GM12891 (cell line): ENCODE measurements around the gene F8.

ENCODE experiments used
- DNase-seq: peaks from one replicate; pipeline ENCODE4 v3.0.0; 2011; ENCODE audit warnings: low spot score; ENCODE audit not compliant: insufficient read length
- FAIRE-seq: peaks from 2 replicates; lab custom pipeline; 2011; peaks lifted over from hg19 to GRCh38; lab: Jason Lieb, UNC
- PAX5 ChIP-seq: IDR thresholded peaks from 2 replicates; pipeline ENCODE4 v1.6.1; 2011; ENCODE audit warnings: low read length, moderate library complexity, mild to moderate bottlenecking; ENCODE audit not compliant: insufficient read depth, severe bottlenecking
- POLR2A ChIP-seq: IDR thresholded peaks from 2 replicates; pipeline ENCODE4 v1.6.1; 2011; ENCODE audit warnings: low read depth, low read length, control low read depth
- POLR2AphosphoS5 ChIP-seq: IDR thresholded peaks from 2 replicates; pipeline ENCODE4 v1.6.1; 2011; ENCODE audit warnings: low read depth, low read length, control low read depth
- POU2F2 ChIP-seq: IDR thresholded peaks from 2 replicates; pipeline ENCODE4 v1.6.1; 2011; ENCODE audit warnings: low read depth, mild to moderate bottlenecking, control low read depth, low read length, moderate library complexity
- SPI1 ChIP-seq: IDR thresholded peaks from 2 replicates; pipeline ENCODE4 v1.6.1; 2011; ENCODE audit warnings: low read depth, low read length, control low read depth
- TAF1 ChIP-seq: IDR thresholded peaks from 2 replicates; pipeline ENCODE4 v1.6.1; 2011; ENCODE audit warnings: low read depth, low read length, control low read depth

Gene F8

DNA sequence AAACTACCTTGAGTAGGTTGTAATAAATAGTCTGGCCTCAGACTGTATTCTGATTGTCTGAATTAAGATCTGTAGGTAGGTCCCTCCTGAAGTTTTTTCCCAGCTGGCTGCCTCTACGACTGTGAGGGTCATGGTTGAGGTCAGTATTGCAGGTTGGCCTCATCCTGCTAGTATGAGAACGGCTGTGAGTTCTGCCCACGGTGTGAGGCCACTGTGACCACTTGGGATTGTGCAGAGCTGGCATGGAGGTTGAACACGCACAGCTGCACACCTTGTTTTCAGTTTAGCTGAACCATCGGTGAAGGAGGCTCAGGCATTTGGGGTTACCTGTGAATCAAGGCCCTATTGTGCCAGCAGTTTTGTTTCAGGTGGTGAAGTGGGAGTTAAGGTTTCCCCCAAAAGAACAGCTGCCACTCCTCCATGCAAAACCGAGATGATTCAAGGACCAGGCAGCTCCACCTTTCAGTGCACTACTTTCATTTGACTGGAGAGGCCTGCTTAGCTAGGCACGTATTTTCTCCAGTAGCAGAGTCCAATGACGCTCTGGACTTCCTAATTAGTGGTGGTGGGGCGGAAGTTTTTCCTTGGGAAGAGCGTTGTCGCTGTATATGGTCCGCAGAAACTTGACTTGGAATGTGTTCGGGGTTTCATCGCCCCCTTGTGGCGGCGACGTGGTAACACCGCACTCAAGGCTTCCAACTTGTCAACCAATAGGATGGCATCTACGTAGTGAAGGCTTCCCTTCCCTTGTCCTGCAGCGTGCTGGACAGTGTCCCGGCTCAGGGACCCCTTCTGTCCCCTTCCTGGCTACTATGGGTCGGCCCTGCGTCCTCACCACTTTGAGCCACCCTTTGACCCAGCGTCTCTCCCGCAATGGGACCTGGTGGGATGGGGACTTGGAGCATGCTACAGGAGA is 34.6 kb upstream of the F8 start:
- no peak for DNase-seq
- TF ChIP-seq POU2F2 (no peak), POLR2A (no peak), POLR2AphosphoS5 (no peak), TAF1 (no peak), SPI1 (no peak), PAX5 (no peak)
- peak; percentile 97 for FAIRE-seq

DNA sequence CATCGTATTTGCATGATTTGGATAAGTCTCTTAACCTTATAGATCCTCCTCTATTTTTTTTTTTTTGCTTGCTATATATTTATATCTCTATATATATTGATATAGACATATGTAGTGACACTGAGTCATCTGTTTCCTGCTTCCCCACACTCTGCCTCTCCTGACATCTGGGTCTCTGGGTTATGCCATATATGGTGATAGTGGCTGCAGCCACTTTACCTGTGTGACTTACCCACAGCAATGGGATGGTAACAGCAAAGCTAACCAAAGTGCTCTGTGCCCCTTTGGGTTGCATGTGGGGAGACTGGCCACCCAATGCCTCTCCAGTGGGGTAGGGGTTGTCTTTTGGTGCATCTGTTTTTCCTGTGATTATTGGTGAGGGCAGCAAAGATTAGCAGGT is 33.9 kb upstream of the F8 start:
- DNase-seq (no peak), FAIRE-seq (peak; percentile 81)
- TF ChIP-seq POLR2A (no peak), TAF1 (no peak), SPI1 (no peak), PAX5 (no peak), POLR2AphosphoS5 (no peak), POU2F2 (no peak)

DNA sequence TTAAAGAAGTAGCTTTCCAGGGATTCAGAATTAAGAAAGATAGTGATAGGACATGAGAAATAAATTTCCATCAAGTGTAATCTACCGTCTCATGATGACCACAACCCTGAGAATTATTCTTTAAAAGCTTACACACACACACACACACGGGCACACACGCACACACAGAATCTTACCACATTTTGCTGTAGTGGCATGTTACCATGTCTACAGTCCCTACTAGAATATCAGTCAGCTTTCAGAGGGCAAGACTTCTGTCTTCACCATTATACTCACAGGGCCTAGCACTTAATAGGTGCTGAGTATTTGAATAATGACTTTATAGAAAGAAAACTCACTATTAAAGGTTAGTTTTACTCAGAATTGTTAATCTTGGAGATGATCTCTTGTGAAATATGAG is 33.0 kb upstream of the F8 start:
- TF ChIP-seq TAF1 (no peak), PAX5 (no peak), POLR2A (no peak), POLR2AphosphoS5 (no peak), SPI1 (no peak), POU2F2 (no peak)
- peak; percentile 73 for FAIRE-seq
- no peak for DNase-seq

DNA sequence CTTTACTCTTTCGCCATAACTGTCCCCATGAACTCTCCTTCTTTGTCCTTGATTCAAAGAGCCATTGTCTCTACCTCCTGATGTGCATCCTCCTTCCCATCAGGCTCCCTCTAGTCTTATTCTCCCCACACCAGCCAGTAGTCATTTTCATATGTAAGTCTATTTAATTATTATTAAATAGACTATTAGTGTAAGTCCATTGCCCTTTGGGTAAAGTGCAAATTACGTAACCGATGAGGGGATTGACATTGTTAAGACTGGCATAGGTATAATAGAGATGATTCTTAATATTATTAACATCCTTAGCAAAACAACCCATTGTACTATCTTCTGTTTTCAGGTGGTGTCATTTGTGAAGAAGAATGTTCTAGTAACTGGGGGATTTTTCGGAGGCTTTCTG is 31.7 kb upstream of the F8 start:
- FAIRE-seq (no peak), DNase-seq (no peak)
- no peak for TF ChIP-seq PAX5
- no peak for TF ChIP-seq POU2F2
- TF ChIP-seq POLR2AphosphoS5 = no peak

DNA sequence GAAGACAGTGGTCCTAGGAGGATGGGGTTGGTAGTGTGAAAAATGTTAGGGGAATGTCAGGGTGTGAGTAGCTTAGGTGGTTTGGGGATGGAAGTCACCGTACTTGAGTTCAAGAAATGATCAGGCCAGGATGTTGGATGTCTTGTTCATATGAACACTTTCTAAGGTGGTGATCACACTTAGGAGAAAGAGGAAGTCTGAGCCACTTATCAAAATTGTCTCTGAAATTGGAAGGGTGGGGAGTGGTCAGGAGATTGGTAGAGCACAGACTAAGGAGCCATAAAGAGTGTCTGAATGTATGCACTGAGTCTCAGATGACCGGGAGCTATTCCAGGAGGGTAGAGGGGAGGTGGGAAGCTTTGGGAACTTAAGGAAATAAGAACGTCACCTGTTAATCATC is 31.1 kb upstream of the F8 start:
- no peak for FAIRE-seq
- no peak for TF ChIP-seq PAX5
- TF ChIP-seq SPI1 = peak; percentile 59
- no peak for DNase-seq

DNA sequence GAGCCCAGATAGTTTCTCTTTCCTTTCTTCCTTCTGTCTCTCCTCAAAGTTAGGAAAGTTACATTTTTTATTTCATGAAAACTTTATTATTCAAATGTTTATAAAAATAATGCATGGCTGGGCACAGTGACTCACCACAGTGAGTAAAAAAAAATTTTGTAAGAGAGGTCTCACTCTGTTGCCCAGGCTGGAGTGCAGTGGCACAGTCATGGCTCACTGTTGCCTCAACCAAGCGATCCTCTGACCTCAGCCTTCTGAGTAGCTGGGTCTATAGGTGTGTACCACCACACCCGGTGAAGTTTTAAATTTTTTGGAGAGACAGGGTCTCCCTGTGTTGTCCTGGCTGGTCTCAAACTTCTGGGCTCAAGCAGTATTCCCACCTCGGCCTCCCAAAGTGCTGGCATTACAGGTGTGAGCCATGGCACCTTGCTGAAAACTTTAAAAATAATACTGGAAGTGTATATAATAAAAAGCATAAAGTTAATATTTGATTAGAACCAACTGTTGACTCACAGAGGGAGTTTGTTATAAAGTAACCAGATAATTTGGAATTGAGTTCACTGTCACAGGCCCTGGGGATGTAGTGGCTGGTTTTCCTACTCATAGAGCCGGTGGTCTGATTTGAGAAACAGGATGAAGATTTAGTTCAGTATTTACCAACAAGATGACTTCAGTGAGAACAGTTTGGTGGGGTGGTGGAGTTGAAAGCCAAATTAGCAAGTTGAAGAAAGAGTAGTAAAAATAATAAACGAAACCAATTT is 30.4 kb upstream of the F8 start:
- FAIRE-seq (no peak), DNase-seq (no peak)
- TF ChIP-seq SPI1 (no peak), POU2F2 (no peak), POLR2AphosphoS5 (no peak), TAF1 (no peak), PAX5 (no peak), POLR2A (no peak)

DNA sequence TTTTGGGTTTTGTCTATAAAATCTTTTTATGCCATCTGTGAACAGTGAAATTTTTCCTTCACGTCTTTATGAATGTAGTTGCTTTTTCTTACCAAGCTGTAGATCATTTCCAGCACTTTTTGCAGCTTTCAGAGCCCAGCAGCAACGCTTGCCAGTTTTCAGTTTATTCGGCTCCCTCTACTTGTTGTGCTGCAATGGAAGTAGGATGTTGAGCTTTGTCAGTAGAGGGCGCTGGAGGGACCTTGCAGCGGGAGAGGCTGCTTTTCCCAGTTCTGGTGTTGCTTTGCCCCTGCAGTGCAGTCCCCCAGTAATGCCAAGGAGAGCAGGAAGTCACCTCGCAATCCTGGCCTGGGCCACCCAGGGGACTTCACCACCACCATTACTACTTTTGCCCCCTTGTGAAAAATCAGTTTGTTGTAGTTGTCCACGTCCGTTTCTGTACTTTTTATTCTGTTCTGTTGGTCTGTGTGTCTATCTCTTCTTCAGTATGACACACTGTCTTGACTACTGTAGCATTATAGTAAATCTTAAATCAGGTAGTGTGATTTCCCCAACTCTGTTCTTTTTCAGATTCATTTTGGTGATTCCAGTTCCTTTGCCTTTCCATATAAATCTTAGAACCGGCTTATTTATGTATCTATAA is 26.6 kb upstream of the F8 start:
- FAIRE-seq (peak; percentile 78), DNase-seq (no peak)

DNA sequence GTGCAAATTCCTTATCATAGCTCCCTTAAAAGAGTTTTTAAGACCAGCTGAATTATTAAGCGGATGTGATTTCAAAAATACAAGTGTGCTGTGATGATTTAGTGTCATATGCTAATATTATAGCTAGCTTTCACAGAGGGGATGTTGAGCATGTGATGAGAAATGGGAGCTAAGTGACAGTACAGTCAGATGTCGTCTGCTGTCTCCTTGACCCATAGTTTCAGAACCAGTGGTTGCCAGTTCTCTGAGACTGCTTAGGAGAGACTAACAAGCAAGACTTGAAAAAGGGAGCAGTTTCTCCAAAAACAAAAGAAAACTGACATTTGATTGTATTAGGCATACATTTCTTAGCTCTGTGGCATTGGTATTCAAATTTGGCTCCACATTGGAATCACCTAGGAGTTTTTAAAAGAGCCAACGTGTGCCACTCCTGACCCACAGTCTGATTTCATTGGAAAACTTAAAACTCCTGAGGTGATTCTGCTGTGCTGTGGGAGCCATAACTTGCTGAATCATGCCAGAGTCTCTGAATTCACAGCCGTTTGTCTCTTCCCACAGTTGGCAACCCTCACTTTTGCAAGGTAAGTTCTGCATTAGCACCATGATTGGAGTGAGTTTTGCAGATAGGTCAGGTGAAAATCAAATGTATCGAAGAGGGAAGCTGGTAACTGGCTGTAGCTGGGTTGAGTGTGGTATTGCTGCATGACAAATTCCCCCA is 24.4 kb upstream of the F8 start:
- TF ChIP-seq POLR2AphosphoS5 (no peak), PAX5 (no peak), POU2F2 (no peak), POLR2A (no peak), SPI1 (no peak), TAF1 (no peak)
- no peak for DNase-seq
- no peak for FAIRE-seq

More for the DNA sequence above, 26.6 kb upstream of the F8 start:
- no peak for TF ChIP-seq TAF1
- TF ChIP-seq POU2F2 = no peak
- no peak for TF ChIP-seq PAX5
- no peak for TF ChIP-seq POLR2AphosphoS5
- no peak for TF ChIP-seq SPI1
- TF ChIP-seq POLR2A = no peak
